ENCODE measurements around the gene PBXIP1. TPM values are rescaled to one million over a fixed set of nuclear protein-coding genes. Genes with fewer than 3 reads are reported as not detected.

PBXIP1 gene
- total RNA-seq, 1 experiment from 2014 or later, result 26.5 TPM

- ATAC-seq, result no peak
- Mint-ChIP-seq H3K27ac (no peak overlapping the region), H3K9me3 (no peaks in the 10 kb centered on the region), H3K4me1 (peaks cover 14% of the 10 kb centered on the region), H3K4me3 (no peak overlapping the region), H3K27me3 (ENCODE audit: low read depth) (no peaks in the 10 kb centered on the region), H3K36me3 (no peaks in the 10 kb centered on the region)
- ChIA-PET POLR2A (no interaction called here), CTCF (interaction anchor here (1.2 kb wide), 1 partner anchor 46 kb away, joined by 3 read pairs; the partner anchor contains the start of gene LENEP)
- TF ChIP-seq IRF1 (CRISPR knock-in tag; IDR thresholded peaks at IDR 0.05), result no peak
- TF ChIP-seq TP53 (CRISPR knock-in tag; IDR thresholded peaks at IDR 0.05), result no peak
- no peak for TF ChIP-seq MYBL2 (CRISPR knock-in tag; IDR thresholded peaks at IDR 0.05)
- no peak for DNase-seq (ENCODE audit: low spot score)
Measured at GRCh38 chr1:154948079-154948478, 7.8 kb downstream of the PBXIP1 start.

GRCh38 chr1:154945962-154946850 is 9.7 kb downstream of the PBXIP1 start:
- no peak for TF ChIP-seq SP1 (CRISPR knock-in tag; conservative IDR thresholded peaks at IDR 0.05)
- Mint-ChIP-seq H3K27me3 (ENCODE audit: low read depth) (no peaks in the 10 kb centered on the region), H3K4me3 (no peak overlapping the region), H3K27ac (peak overlapping the region; percentile 38; the same call in 1 of the 2 replicates), H3K4me1 (peaks cover 12% of the 10 kb centered on the region), H3K36me3 (no peaks in the 10 kb centered on the region), H3K9me3 (no peaks in the 10 kb centered on the region)
- DNase-seq (ENCODE audit: low spot score) (no peak), ATAC-seq (no peak)
- POLR2A ChIA-PET, result interaction anchor here (1.5 to 1.6 kb wide), 2 partner anchors 10 to 25 kb away, joined by 3 read pairs; partner anchors contain the start of genes PBXIP1 and SHC1
- CTCF ChIA-PET, result interaction anchor here (1.0 to 1.9 kb wide), 4 partner anchors 10 to 277 kb away, joined by 3 to 6 read pairs (median 4); partner anchors contain the start of gene PMVK

- no peak overlapping the region for H3K4me3 Mint-ChIP-seq
- H3K9me3 Mint-ChIP-seq, result no peaks in the 10 kb centered on the region
- DNase-seq (ENCODE audit: low spot score), result no peak
- ChIA-PET POLR2A (interaction anchor here (0.5 to 1.6 kb wide), 3 partner anchors 11 to 60 kb away, joined by 3 read pairs; partner anchors contain the start of genes PBXIP1 and SHC1), CTCF (interaction anchor here (0.8 to 2.1 kb wide), 9 partner anchors 9 to 276 kb away, joined by 3 to 8 read pairs (median 3); partner anchors contain the start of genes ADAM15 and PMVK)
- ATAC-seq, result no peak
- H3K36me3 Mint-ChIP-seq, result no peaks in the 10 kb centered on the region
- no peak overlapping the region for H3K27ac Mint-ChIP-seq
- H3K4me1 Mint-ChIP-seq, result peaks cover 21% of the 10 kb centered on the region
- no peaks in the 10 kb centered on the region for H3K27me3 Mint-ChIP-seq (ENCODE audit: low read depth)
- no peak for TF ChIP-seq ZNF416 (CRISPR knock-in tag; IDR thresholded peaks at IDR 0.05)
- no peak for TF ChIP-seq ETV6 (CRISPR knock-in tag; IDR thresholded peaks at IDR 0.05)
- no peak for TF ChIP-seq ZNF121 (CRISPR knock-in tag; IDR thresholded peaks at IDR 0.05)
- TF ChIP-seq PRDM15 (CRISPR knock-in tag; IDR thresholded peaks at IDR 0.05), result peak; percentile 75
Measured at GRCh38 chr1:154945160-154945961, 10.5 kb downstream of the PBXIP1 start.

GRCh38 chr1:154944401-154945159 is 11.3 kb downstream of the PBXIP1 start:
- CTCF ChIA-PET, result interaction anchor here (0.5 to 2.1 kb wide), 49 partner anchors 8 to 398 kb away, joined by 3 to 14 read pairs (median 4); partner anchors contain the start of genes ADAM15, FLAD1, KCNN3 and LENEP
- Mint-ChIP-seq H3K27me3 (ENCODE audit: low read depth) (no peaks in the 10 kb centered on the region), H3K4me3 (no peak overlapping the region), H3K9me3 (no peaks in the 10 kb centered on the region), H3K27ac (no peak overlapping the region), H3K4me1 (peaks cover 24% of the 10 kb centered on the region), H3K36me3 (no peaks in the 10 kb centered on the region)
- DNase-seq (ENCODE audit: low spot score) (no peak), ATAC-seq (no peak)
- POLR2A ChIA-PET, result interaction anchor here (1.0 to 1.3 kb wide), 2 partner anchors 11 to 50 kb away, joined by 3 to 7 read pairs; partner anchors contain the start of gene PBXIP1
- TF ChIP-seq CREM (CRISPR knock-in tag; IDR thresholded peaks at IDR 0.05) (no peak), GABPB1 (CRISPR knock-in tag; IDR thresholded peaks at IDR 0.05) (peak; percentile 50; the same call in 1 of the 2 replicates)

Data from WTC11 (cell line).